ENCODE results near the gene TAGLN.
A peak's percentile ranks its signal among the peaks of the same experiment; 100 is the strongest.

Gene TAGLN

DNA sequence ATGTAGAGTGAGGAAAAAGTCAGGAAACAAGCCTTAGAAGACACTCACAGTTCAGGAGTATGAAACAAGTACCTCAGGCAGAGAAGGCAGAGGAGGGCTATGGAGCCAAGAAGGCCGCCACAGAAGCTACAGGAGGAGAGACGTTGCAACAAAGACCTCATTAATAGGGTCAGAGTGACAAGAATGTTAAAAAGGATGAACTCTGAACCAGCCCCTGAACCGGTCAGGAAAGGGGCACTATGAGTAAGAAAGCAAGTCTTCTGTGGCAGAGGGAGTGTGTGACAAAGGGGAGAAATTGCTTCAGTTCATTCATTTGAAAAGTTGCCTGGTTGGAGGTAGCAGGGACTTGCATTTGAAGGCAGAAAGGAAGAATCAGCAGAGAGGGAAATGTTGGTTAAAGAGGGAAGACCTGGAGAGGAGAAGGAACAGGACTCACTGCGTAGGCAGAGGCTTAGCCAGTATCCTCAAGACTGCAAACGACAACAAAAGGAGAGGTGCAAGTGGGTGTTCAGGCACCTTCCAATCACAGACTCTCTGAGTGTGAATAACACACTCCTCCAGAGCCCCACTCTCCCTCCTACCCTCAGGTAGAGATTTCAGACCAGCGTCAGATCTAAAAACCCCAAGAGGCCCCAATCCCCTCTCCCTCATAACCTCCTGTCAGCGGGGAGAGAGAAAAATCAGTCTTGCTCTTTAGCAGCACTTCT is 15.4 kb downstream of the TAGLN start:
- peaks cover 50 to 59% of the 10 kb centered on the region in 2 donors for H3K36me3 ChIP-seq (ENCODE audit: control insufficient read depth in 2 of 2, insufficient read depth in 2 of 2, low read length in 2 of 2)
- no peak overlapping the region for H3K4me3 ChIP-seq (ENCODE audit: low read length in 2 of 2)
- H3K27ac ChIP-seq (ENCODE audit: low read depth in 2 of 2, low read length in 2 of 2) = no peak overlapping the region
- H3K27me3 ChIP-seq (ENCODE audit: control insufficient read depth in 2 of 2, insufficient read depth in 2 of 2, low read length in 2 of 2) = no peaks in the 10 kb centered on the region
- no peak overlapping the region for H3K9ac ChIP-seq (ENCODE audit: low read depth in 1 of 2, low read length in 2 of 2)
- no peaks in the 10 kb centered on the region for H3K9me3 ChIP-seq (ENCODE audit: control insufficient read depth in 2 of 2, low read length in 2 of 2)
- H3K4me1 ChIP-seq (ENCODE audit: control insufficient read depth in 2 of 2, insufficient read depth in 2 of 2, low read length in 2 of 2) = peaks cover 1 to 7% of the 10 kb centered on the region in 2 donors

- Histone ChIP-seq H3K4me1 (ENCODE audit: control insufficient read depth in 2 of 2, insufficient read depth in 2 of 2, low read length in 2 of 2) (peaks cover 26 to 36% of the 10 kb centered on the region in 2 donors), H3K27ac (ENCODE audit: low read depth in 2 of 2, low read length in 2 of 2) (peak overlapping the region; percentile 67 to 89), H3K9ac (ENCODE audit: low read depth in 1 of 2, low read length in 2 of 2) (peak overlapping the region in 1 of 2 donors; percentile 17), H3K4me3 (ENCODE audit: low read length in 2 of 2) (peak overlapping the region in 1 of 2 donors; percentile 10), H3K9me3 (ENCODE audit: control insufficient read depth in 2 of 2, low read length in 2 of 2) (no peaks in the 10 kb centered on the region), H3K27me3 (ENCODE audit: control insufficient read depth in 2 of 2, insufficient read depth in 2 of 2, low read length in 2 of 2) (no peaks in the 10 kb centered on the region), H3K36me3 (ENCODE audit: control insufficient read depth in 2 of 2, insufficient read depth in 2 of 2, low read length in 2 of 2) (peaks cover 59 to 77% of the 10 kb centered on the region in 2 donors)
Observed at GRCh38 chr11:117217141-117218084, 18.2 kb downstream of the TAGLN start.

DNA sequence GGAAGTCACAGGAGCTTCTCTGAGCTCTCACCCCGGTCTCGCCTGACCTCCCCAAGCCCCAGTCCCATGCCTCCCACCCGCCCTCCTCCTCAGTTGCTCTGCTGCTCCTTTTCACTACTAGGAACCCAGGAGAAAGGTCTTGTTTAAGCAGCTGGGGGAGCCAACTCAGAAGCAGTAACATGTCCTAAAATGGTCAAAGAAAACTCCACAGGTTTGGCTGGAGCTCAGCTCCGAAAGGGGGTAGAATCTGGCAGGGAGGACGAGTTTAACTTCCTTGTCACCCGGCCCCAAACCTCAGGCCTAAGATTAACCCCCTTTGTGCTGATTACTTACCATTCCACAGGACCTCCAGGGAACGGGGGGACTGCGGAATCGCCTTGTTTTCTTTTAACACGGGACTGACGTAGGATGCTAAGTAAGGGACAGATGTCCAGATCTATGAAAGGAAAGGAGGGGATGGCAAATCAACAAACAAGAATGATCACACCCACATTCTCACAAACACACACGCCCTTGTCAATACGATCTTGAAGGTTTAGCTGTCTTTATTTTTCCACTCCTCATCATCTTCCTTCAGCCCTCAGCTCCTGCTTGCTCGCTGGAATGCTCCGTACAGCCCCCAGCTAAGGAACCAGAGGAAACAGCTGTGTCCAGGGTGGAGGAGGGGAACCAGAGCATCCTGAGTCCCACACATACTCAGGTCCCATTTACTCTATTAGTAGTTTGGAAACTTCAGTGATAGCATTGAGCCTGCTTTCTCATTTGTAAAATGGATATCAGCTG is 19.2 kb downstream of the TAGLN start:
- H3K27ac ChIP-seq (ENCODE audit: low read depth in 2 of 2, low read length in 2 of 2) = peak overlapping the region; percentile 67 to 89
- H3K4me3 ChIP-seq (ENCODE audit: low read length in 2 of 2) = no peak overlapping the region
- no peaks in the 10 kb centered on the region for H3K27me3 ChIP-seq (ENCODE audit: control insufficient read depth in 2 of 2, insufficient read depth in 2 of 2, low read length in 2 of 2)
- no peaks in the 10 kb centered on the region for H3K9me3 ChIP-seq (ENCODE audit: control insufficient read depth in 2 of 2, low read length in 2 of 2)
- peaks cover 28 to 38% of the 10 kb centered on the region in 2 donors for H3K4me1 ChIP-seq (ENCODE audit: control insufficient read depth in 2 of 2, insufficient read depth in 2 of 2, low read length in 2 of 2)
- no peak overlapping the region for H3K9ac ChIP-seq (ENCODE audit: low read depth in 1 of 2, low read length in 2 of 2)
- H3K36me3 ChIP-seq (ENCODE audit: control insufficient read depth in 2 of 2, insufficient read depth in 2 of 2, low read length in 2 of 2) = peaks cover 57 to 77% of the 10 kb centered on the region in 2 donors

DNA sequence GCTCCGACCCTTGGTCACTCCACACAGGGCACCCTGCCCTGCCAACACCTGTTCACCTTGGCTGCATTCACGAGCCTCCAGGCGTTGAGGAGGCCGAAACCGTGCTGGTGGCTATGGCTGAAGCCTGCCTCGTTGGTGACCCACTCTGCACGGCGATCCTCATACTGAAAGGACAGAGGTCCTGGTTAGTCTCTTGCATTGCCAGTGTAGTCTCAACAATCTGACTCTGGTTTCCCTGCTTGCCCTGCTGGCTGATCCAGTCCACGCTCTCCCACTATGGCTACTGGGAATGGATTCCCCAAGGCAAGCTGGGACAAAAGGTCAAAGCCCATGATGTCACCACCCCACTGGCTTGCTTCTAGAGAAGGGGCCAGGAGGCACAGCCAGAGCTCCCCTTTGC is 19.8 kb downstream of the TAGLN start:
- Histone ChIP-seq H3K36me3 (ENCODE audit: control insufficient read depth in 2 of 2, insufficient read depth in 2 of 2, low read length in 2 of 2) (peaks cover 60 to 80% of the 10 kb centered on the region in 2 donors), H3K27ac (ENCODE audit: low read depth in 2 of 2, low read length in 2 of 2) (peak overlapping the region; percentile 67 to 89), H3K4me3 (ENCODE audit: low read length in 2 of 2) (no peak overlapping the region), H3K9ac (ENCODE audit: low read depth in 1 of 2, low read length in 2 of 2) (no peak overlapping the region), H3K27me3 (ENCODE audit: control insufficient read depth in 2 of 2, insufficient read depth in 2 of 2, low read length in 2 of 2) (no peaks in the 10 kb centered on the region), H3K9me3 (ENCODE audit: control insufficient read depth in 2 of 2, low read length in 2 of 2) (no peaks in the 10 kb centered on the region), H3K4me1 (ENCODE audit: control insufficient read depth in 2 of 2, insufficient read depth in 2 of 2, low read length in 2 of 2) (peaks cover 34 to 44% of the 10 kb centered on the region in 2 donors)

- H3K9me3 ChIP-seq (ENCODE audit: control insufficient read depth in 2 of 2, low read length in 2 of 2) = no peaks in the 10 kb centered on the region
- H3K27me3 ChIP-seq (ENCODE audit: control insufficient read depth in 2 of 2, insufficient read depth in 2 of 2, low read length in 2 of 2) = no peaks in the 10 kb centered on the region
- peaks cover 38 to 49% of the 10 kb centered on the region in 2 donors for H3K4me1 ChIP-seq (ENCODE audit: control insufficient read depth in 2 of 2, insufficient read depth in 2 of 2, low read length in 2 of 2)
- no peak overlapping the region for H3K9ac ChIP-seq (ENCODE audit: low read depth in 1 of 2, low read length in 2 of 2)
- peaks cover 58 to 77% of the 10 kb centered on the region in 2 donors for H3K36me3 ChIP-seq (ENCODE audit: control insufficient read depth in 2 of 2, insufficient read depth in 2 of 2, low read length in 2 of 2)
- H3K27ac ChIP-seq (ENCODE audit: low read depth in 2 of 2, low read length in 2 of 2) = peak overlapping the region; percentile 67 to 89
- no peak overlapping the region for H3K4me3 ChIP-seq (ENCODE audit: low read length in 2 of 2)
Observed at GRCh38 chr11:117219455-117219854, 20.3 kb downstream of the TAGLN start.

DNA sequence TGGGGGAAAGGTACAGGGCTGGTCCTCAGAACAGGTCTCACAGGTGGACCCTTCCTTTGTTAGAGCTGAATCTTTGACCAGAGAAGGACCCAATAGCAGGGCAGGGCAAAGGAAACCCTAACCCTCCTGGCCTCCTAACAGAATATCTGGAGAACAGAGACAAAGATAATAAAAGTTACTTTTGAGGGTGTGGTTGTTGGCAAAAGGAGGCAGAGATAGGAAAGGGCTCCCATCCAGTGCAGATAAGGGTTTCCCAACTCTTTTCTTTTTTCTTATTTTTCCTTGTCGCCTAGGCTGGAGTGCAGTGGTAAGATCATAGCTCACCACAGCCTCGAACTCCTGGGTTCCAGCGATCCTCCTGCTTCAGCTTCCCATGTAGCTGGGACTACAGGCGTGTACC is 20.8 kb downstream of the TAGLN start:
- no peaks in the 10 kb centered on the region for H3K27me3 ChIP-seq (ENCODE audit: control insufficient read depth in 2 of 2, insufficient read depth in 2 of 2, low read length in 2 of 2)
- H3K4me3 ChIP-seq (ENCODE audit: low read length in 2 of 2) = no peak overlapping the region
- H3K4me1 ChIP-seq (ENCODE audit: control insufficient read depth in 2 of 2, insufficient read depth in 2 of 2, low read length in 2 of 2) = peaks cover 42 to 54% of the 10 kb centered on the region in 2 donors
- no peak overlapping the region for H3K9ac ChIP-seq (ENCODE audit: low read depth in 1 of 2, low read length in 2 of 2)
- H3K9me3 ChIP-seq (ENCODE audit: control insufficient read depth in 2 of 2, low read length in 2 of 2) = no peaks in the 10 kb centered on the region
- H3K36me3 ChIP-seq (ENCODE audit: control insufficient read depth in 2 of 2, insufficient read depth in 2 of 2, low read length in 2 of 2) = peaks cover 55 to 73% of the 10 kb centered on the region in 2 donors
- peak overlapping the region; percentile 67 to 89 for H3K27ac ChIP-seq (ENCODE audit: low read depth in 2 of 2, low read length in 2 of 2)

DNA sequence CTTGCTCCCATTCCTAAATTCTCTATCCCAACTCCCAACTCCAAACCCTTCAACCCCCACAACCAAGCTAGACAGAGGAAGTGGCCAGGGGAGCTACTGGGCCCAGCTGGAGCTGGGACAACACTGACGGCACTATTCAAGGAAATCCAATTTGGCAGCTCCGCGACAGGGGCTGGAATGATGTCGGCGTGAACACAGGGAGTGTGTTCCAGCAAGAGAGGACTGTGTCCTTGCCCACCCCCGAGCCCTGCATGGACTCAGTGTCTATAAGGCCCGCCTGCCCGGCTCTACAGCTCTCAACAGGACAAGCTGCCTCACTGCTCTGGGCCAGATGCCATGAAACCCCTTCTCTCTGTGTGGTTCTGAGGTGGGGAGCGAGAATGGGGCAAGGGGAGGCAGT is 21.4 kb downstream of the TAGLN start:
- H3K27ac ChIP-seq (ENCODE audit: low read depth in 2 of 2, low read length in 2 of 2) = peak overlapping the region; percentile 67 to 89
- no peaks in the 10 kb centered on the region for H3K27me3 ChIP-seq (ENCODE audit: control insufficient read depth in 2 of 2, insufficient read depth in 2 of 2, low read length in 2 of 2)
- peaks cover 47 to 59% of the 10 kb centered on the region in 2 donors for H3K4me1 ChIP-seq (ENCODE audit: control insufficient read depth in 2 of 2, insufficient read depth in 2 of 2, low read length in 2 of 2)
- H3K36me3 ChIP-seq (ENCODE audit: control insufficient read depth in 2 of 2, insufficient read depth in 2 of 2, low read length in 2 of 2) = peaks cover 57 to 77% of the 10 kb centered on the region in 2 donors
- peak overlapping the region; percentile 38 to 39 for H3K9ac ChIP-seq (ENCODE audit: low read depth in 1 of 2, low read length in 2 of 2)
- no peaks in the 10 kb centered on the region for H3K9me3 ChIP-seq (ENCODE audit: control insufficient read depth in 2 of 2, low read length in 2 of 2)
- peak overlapping the region in 1 of 2 donors; percentile 31 for H3K4me3 ChIP-seq (ENCODE audit: low read length in 2 of 2)

DNA sequence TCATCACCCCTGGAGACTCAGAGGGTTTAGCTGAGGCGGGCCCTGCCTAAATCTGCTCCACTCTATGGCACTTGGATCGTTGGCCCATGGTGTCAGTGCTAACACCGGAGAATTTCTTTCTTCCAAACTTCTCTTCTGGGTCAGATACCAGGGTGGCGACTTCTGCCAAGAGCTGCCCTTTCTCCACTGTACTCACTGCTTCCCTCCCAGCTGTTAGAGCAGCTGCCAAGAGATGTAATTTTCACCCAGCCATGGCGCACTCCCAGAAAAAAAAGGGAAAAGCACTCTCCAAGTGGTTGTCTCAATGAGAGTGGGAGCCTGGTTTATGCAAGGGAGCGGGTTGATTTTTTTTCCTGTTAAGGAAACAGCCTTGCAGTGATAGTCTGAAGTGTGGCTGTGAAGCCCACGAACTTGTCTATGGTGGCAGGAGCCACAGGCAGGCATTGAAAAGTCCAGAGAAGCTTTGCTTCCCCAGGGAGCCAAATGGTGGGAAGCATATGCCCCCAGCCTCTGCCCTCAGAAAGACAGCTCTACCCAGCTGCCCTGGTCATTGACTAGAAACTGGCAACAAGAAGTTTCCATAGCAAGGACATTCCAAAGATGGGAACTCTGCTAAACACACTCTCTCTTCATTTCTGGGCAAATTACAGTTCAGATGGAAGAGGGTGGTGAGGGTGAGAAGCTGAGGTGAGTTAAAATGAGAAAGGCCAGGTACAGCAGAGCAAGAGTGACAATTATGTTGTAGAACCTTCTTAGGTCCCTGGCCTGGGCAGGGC is 22.0 kb downstream of the TAGLN start:
- peaks cover 52 to 76% of the 10 kb centered on the region in 2 donors for H3K36me3 ChIP-seq (ENCODE audit: control insufficient read depth in 2 of 2, insufficient read depth in 2 of 2, low read length in 2 of 2)
- H3K9me3 ChIP-seq (ENCODE audit: control insufficient read depth in 2 of 2, low read length in 2 of 2) = no peaks in the 10 kb centered on the region
- no peaks in the 10 kb centered on the region for H3K27me3 ChIP-seq (ENCODE audit: control insufficient read depth in 2 of 2, insufficient read depth in 2 of 2, low read length in 2 of 2)
- H3K27ac ChIP-seq (ENCODE audit: low read depth in 2 of 2, low read length in 2 of 2) = peak overlapping the region; percentile 67 to 89
- H3K9ac ChIP-seq (ENCODE audit: low read depth in 1 of 2, low read length in 2 of 2) = peak overlapping the region; percentile 38 to 39
- peak overlapping the region in 1 of 2 donors; percentile 31 for H3K4me3 ChIP-seq (ENCODE audit: low read length in 2 of 2)
- peaks cover 51 to 65% of the 10 kb centered on the region in 2 donors for H3K4me1 ChIP-seq (ENCODE audit: control insufficient read depth in 2 of 2, insufficient read depth in 2 of 2, low read length in 2 of 2)

Data from mucosa of rectum (tissue), 2 donors.